Measurements from ENCODE around the gene MEGF6.

DNA sequence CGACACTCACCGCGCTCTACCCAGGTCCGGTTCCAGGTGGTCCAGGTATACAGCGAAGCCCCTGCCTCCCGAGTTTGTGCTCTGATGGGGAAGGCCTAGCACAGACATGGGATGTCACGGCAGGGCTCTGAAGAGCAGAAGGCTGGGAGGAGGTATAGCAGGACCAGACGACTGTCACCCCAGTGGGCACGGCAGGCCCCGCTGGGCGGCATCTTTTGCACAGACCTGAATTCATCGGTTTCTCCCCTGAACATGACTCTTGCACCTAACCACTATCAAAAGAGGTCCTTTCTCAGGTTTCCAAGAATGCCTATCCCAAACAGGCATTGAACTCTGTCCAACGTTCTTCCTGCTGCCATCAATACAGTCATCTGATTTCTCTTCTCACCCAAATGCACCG lies 126.3 kb downstream of the MEGF6 start:
- TF ChIP-seq, protein P1, sequence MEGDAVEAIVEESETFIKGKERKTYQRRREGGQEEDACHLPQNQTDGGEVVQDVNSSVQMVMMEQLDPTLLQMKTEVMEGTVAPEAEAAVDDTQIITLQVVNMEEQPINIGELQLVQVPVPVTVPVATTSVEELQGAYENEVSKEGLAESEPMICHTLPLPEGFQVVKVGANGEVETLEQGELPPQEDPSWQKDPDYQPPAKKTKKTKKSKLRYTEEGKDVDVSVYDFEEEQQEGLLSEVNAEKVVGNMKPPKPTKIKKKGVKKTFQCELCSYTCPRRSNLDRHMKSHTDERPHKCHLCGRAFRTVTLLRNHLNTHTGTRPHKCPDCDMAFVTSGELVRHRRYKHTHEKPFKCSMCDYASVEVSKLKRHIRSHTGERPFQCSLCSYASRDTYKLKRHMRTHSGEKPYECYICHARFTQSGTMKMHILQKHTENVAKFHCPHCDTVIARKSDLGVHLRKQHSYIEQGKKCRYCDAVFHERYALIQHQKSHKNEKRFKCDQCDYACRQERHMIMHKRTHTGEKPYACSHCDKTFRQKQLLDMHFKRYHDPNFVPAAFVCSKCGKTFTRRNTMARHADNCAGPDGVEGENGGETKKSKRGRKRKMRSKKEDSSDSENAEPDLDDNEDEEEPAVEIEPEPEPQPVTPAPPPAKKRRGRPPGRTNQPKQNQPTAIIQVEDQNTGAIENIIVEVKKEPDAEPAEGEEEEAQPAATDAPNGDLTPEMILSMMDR (conservative IDR thresholded peaks at IDR 0.05) = no peak
- no peak for TF ChIP-seq ZFX (IDR thresholded peaks at IDR 0.05)
